ENCODE results near the gene EVC2. TPM values are rescaled to one million over a fixed set of nuclear protein-coding genes. Genes with fewer than 3 reads are reported as not detected.

Gene EVC2
- total and polyA plus RNA-seq, 2 of the 13 experiments (the other 11 are each of a cell fraction or from before 2014, with no cell fraction given) = not detected

- H3K36me3 ChIP-seq (replicated peaks in 1 of 2; ENCODE audit: control insufficient read depth in 1 of 2, insufficient read depth in 2 of 2, low read length in 2 of 2) = no peaks in the 10 kb centered on the region
- ATAC-seq (no peak), DNase-seq (ENCODE audit: low spot score) (no peak), FAIRE-seq (no peak)
- no peak overlapping the region for H3K27ac ChIP-seq (ENCODE audit: extremely low read length, insufficient read depth, low read length)
- H3K4me3 ChIP-seq (replicated peaks in 1 of 3; ENCODE audit: insufficient read depth in 1 of 3, low read depth in 2 of 3, low read length in 3 of 3) = no peak overlapping the region
- intact Hi-C loops (cut with micrococcal nuclease; ENCODE audit: unreplicated experiment) (no loop called here), in situ Hi-C loops (cut with HindIII; ENCODE audit: extremely low pct_ligation_motif_present, low pct_unique_long_range_greater_than_20kb) (no loop called here)
- ChIA-PET CTCF (ENCODE audit: low intra/inter-chr PET ratio, low total read pairs) (no interaction called here), POLR2A (no interaction called here)
- no peaks in the 10 kb centered on the region for H3K9me3 ChIP-seq (ENCODE audit: low read length)
- 26% methylated on average over 5 of the region's 8 CpGs for WGBS (ENCODE audit: low lambda C conversion rate)
- H3K9ac ChIP-seq (ENCODE audit: insufficient read depth, low read depth, low read length) = no peak overlapping the region
- no peaks in the 10 kb centered on the region for H3K79me2 ChIP-seq (ENCODE audit: insufficient read depth, low read length)
- H2AFZ ChIP-seq (ENCODE audit: low read length) = no peak overlapping the region
- no peaks in the 10 kb centered on the region for H4K20me1 ChIP-seq (ENCODE audit: insufficient read depth, low read length)
- BruUV-seq (replicated peaks) = no TSS peak
- no peaks in the 10 kb centered on the region for H3K4me1 ChIP-seq (ENCODE audit: insufficient read depth, low read length)
- TF ChIP-seq RCOR2 (CRISPR knock-in tag; IDR thresholded peaks at IDR 0.05) (no peak), ZZZ3 (CRISPR knock-in tag; IDR thresholded peaks at IDR 0.05; ENCODE audit: borderline replicate concordance) (no peak), ZNF746 (CRISPR knock-in tag; IDR thresholded peaks at IDR 0.05) (no peak), PRPF4 (IDR thresholded peaks at IDR 0.05; ENCODE audit: low read depth, low read length, poor library complexity, severe bottlenecking) (no peak), RFXAP (CRISPR knock-in tag; IDR thresholded peaks at IDR 0.05; ENCODE audit: borderline replicate concordance) (no peak), FOXK1 (CRISPR knock-in tag; IDR thresholded peaks at IDR 0.05; ENCODE audit: borderline replicate concordance, low read depth) (no peak), NCOR1 (IDR thresholded peaks at IDR 0.05; ENCODE audit: borderline replicate concordance, low read length) (no peak), KDM5A (IDR thresholded peaks at IDR 0.05; ENCODE audit: borderline replicate concordance, low read length) (no peak), ZSCAN5A (CRISPR knock-in tag; IDR thresholded peaks at IDR 0.05; ENCODE audit: borderline replicate concordance) (no peak), ZNF615 (CRISPR knock-in tag; IDR thresholded peaks at IDR 0.05; ENCODE audit: borderline replicate concordance) (no peak), FOXJ3 (CRISPR knock-in tag; IDR thresholded peaks at IDR 0.05; ENCODE audit: borderline replicate concordance) (no peak), HDAC2 (CRISPR knock-in tag; IDR thresholded peaks at IDR 0.05) (no peak), ZNF256 (CRISPR knock-in tag; conservative IDR thresholded peaks at IDR 0.05) (no peak), EEA1 (CRISPR knock-in tag; IDR thresholded peaks at IDR 0.05; ENCODE audit: borderline replicate concordance) (no peak), ZNF33A (CRISPR knock-in tag; IDR thresholded peaks at IDR 0.05; ENCODE audit: borderline replicate concordance) (no peak), ZSCAN9 (CRISPR knock-in tag; IDR thresholded peaks at IDR 0.05; ENCODE audit: borderline replicate concordance) (no peak), ZNF646 (CRISPR knock-in tag; IDR thresholded peaks at IDR 0.05) (no peak), ZNF530 (CRISPR knock-in tag; IDR thresholded peaks at IDR 0.05; ENCODE audit: low read depth) (no peak)
- no peak overlapping the region for H3K4me2 ChIP-seq (ENCODE audit: low read depth, low read length)
- H3K27me3 ChIP-seq (ENCODE audit: control insufficient read depth in 1 of 2, insufficient read depth in 2 of 2, low read length in 2 of 2) = peaks cover 3 to 16% of the 10 kb centered on the region in 2 experiments; a peak in 2 of 5 replicates
Observed at GRCh38 chr4:5573965-5574364, 134.4 kb downstream of the EVC2 start.
